ENCODE measurements around the gene COPS8.

COPS8 gene

DNA sequence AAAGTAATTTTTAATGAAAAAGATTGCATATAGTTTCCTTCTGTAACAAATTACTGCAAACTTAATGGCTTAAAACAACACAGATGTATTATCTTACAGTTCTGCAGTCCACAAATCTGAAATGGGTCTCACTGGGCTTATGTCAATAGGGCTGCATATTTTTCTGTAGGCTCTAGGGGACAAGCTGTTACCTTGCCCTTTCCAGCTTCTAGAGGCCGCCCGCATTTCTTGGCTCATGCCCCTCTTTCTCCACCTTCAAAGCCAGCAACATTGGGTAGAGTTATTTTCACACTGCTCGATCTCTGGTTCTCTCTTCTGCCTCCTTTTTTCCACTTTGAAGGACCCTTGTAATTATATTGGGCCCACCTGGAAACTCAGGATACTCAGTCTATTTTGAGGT lies 16.7 kb downstream of the COPS8 start:
- no peak for DNase-seq

DNA sequence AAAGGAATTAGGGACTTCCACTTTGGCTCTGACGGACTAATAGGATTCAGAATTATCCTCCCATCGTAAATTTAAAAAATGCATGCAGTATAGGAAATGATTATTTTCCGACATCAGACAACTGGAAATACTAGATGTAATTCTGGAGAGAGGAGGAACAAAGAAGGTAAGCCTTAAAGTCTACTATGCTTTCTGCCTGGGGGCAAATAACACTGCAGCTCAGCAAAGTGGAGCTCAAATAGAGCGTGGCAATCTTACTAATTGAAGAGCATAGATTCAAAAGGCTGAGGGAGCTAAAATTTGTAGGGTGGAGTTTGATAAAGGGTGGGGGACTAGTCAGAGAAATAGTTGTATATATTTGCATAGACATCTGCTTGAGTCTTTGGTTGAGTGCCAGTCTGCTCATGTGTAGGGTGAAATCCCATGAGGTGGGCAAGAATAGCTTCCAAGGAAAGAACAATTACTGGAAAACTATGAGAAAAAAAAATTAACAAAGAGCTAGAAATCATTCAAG lies 23.8 kb downstream of the COPS8 start:
- no peak for DNase-seq

DNA sequence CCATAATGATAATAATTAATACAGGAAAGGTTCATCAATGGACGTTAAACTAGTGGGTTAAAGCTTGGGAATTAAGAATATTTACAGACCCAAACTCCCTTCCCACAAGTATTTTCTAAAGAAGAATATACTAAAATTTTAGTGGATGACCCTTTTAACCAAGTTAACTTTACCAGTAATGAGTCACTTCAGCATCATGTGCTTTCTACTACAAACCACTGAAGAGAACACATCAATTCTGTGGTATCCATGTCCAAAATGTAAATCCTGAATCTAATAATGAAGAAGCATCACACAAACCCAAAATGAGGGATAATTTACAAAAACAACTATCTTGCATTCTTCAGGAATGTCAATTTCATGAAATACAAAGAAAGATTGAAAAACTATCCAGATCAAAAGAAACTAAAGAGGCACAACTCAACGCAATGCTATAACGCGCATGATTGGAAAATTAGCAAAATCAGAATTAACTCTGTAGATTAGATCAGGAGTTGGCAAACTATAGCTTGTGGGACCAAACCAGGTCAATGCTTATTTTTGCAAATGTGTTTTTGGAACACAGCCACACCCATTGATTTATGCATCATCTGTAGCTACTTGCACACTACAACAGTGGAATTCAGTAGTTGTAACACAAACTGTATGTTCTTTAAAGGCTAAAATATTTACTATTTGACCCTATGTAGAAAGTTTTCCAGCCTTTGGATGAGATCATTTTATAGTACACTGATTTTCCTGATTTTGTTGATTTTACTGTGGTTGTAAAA lies 27.5 kb downstream of the COPS8 start:
- DNase-seq: no peak

DNA sequence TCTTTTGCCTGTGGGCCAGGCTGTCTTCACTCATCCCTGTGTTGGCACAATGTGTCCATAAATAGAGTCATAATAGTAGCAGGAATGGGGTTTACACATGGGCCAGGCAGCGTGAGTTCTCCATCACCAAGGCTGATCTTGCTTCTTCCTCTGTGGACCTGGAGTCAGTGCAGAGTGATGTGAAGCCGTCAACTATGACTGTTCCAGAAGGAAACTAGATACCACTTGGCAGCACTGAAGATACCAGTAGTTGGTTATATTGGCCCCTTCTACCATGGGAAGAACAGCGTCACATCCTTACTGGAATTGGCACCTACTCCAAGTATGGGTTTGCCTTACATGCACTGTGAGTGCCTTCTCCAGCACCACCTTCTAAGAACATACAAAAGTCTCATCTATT lies 30.2 kb downstream of the COPS8 start:
- DNase-seq: no peak

DNA sequence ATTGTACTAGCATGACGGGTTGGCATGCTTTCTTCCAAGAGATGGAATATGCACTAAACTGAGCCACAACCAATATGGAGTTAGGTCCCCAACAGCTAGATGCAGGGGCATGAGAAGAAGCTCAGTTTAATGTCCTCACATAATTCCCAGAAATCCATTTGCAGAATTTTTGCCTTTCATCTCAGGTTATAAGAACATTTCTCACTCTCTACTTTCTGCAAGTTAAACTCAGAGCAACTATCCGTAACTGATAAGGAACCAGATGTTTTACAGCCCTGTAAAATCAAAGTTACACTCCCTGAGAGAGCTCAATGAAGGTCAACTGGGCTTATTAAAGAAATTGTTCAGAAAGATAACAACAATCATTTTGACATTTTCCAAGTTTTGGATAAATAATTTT lies 30.7 kb downstream of the COPS8 start:
- no peak for DNase-seq

DNA sequence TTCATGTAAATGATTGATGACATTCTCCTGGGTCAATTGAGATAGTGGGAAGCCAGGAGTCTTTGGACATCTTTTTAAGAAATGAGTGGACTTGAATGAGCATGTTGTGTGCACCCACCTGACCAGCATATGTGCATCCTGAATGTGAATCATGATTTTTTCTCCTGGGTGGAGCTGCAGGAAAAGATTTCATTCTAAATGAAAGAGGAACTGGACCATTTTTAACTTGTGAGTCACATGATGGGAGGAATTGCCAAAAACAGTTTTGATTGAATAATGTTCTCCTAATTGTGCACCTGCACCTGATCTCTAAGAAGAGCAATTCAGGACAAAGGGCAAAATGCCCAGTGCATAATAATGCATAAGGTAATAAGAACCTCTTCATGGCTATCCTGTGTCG lies 32.3 kb downstream of the COPS8 start:
- DNase-seq: no peak

DNA sequence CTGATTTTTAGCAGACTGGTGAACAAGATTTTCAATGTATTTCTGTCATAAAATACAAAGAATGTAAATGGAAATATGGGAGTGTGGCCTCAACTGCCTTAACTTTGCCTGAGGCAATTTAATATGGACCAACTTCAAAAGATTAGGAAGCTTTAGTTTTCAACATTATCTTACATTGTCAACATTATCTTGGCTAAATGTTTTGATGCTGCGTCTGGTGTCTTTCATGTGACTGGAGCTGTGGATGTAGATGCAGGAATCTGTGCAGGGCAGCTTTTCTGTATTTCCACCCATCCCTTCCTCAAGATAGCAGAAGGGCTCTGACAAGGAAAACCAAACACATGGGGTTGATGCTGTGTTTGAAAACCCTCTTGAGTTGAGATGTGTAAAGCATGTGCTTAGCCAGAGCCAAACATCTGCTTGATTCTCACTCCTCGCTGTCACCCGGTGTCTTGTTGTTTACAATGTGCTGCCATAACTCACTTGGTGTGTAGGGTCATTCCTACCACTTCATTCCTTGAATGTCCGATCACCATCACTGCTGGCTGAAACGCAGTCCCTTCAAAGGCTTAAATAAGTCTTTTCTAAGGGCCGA lies 33.0 kb downstream of the COPS8 start:
- no peak for DNase-seq

DNA sequence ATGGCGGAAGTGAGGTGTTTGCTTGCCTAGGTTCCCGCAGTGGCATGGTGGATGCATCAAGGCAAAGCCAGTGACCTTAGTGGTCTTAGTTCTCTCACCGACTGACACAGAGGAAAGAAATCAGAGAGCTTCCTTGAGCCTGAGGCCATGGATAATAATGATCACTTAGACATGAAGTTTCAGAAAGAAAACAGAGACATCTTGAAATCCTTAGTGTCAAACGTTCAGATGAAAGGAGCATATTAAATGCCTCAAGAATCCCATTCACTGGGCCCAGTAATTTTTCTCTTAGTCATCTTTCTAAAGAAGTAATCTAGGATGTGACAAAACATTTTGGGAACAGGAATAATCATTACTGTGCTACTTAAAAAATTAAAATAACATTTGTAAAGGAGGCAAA lies 35.2 kb downstream of the COPS8 start:
- no peak for DNase-seq

DNA sequence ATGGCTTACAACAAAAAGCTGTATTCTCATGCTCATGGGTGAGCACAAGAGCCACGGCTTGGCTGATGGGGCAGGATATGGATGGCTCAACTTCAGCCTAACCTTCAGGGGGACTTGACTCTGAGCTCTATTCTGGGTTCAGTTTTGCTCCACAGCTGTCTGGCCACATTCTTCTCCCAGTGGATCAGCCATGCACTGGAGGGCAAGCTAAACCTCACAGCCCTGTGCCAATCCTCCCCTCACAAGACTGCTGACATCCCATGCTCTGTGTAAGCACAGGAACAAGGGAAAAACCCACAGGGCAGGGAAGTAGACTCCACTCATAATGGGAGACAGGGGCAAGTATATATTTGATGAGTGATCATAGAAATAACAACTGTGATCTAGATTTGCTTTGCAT lies 35.6 kb downstream of the COPS8 start:
- no peak for DNase-seq

DNA sequence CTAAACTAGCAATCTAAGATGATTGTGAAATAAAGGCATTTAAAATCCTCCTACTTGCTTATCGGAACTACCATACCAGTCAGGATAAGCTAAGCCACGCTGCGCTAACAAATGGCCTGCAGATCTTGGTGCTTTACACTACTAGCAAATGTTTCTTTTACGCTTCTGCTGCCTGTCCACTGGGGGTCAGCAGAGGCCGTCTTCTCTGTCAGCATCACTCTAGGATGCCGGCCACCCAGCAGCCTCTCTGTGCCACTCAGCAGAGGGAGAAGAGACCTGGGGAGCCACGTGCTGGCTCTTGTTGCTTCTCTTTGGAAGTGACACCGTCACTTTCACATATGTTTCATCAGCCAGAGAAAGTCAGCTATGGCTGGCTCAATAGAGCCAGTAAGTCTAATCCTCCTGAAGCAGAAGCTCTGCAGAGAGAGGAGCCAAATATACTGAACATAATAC lies 36.6 kb downstream of the COPS8 start:
- peak; percentile 40 for DNase-seq

DNA sequence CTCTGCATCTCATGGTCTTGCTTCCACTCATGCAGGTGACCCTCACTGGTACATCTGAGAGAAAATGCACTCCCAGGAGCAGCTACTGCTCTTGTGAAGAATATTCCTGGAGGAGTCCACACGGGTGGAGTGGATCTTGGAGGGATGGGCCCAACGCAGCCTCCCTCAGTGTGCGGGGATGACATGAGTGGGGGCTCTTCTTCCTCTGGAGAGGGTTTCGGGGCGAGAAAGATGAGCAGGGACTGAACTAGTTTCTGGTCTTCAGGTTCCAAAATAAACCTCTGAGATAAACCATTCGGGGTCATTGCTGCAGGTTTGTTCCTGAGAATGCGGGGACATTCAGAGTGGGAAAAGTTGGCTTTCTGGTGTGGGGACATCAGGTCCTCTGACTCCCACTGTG lies 39.1 kb downstream of the COPS8 start:
- no peak for DNase-seq

DNA sequence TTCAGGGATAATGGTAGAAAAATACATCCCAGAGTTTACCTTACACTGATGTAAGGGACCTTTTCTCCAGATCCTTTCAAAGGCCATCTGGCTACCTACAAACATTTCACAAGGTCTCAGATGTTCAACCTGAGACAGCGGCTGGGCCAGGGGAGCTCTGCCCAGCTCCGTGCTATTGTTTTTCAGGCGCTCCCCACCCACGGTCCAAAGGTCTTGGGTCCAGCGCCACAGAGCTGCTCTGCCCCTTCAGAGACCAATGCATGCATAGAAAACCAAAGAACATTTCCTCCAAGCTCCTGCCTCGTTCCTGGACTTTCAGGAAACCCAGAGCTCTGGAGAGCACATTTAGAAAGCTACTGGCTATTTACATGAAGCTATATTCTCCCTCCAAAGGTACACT lies 40.3 kb downstream of the COPS8 start:
- DNase-seq: no peak

DNA sequence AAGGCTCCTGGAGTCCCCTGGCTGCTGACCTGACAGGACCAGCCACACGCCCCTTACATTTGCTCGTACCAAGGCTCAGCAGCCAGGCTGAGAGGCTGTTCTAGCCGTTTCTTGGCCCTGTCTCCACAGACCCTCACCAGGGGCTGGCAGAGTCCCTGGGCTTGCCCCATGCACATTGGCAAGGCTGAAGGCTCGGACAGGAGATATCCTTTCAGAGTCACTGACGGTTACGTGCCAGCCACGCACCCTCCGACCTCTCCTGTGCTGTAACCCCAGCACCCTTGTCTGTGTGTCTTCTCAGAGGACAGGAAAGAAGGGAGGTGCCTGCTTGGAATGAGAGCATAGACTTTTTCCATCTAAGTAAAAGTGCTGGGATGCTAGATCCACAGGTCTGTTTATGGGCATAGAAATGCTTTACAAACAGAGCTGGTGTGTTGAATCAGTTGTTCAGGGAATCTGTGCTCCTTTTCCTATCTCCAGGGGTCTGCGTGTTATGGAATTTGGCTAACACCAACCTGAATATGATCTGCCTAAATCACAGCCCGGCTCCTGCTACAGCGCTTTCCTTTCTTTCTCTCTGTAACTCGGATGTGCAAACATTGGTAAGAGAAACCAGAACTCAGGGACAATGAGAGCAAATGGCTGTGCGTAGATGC lies 41.0 kb downstream of the COPS8 start:
- no peak for DNase-seq

DNA sequence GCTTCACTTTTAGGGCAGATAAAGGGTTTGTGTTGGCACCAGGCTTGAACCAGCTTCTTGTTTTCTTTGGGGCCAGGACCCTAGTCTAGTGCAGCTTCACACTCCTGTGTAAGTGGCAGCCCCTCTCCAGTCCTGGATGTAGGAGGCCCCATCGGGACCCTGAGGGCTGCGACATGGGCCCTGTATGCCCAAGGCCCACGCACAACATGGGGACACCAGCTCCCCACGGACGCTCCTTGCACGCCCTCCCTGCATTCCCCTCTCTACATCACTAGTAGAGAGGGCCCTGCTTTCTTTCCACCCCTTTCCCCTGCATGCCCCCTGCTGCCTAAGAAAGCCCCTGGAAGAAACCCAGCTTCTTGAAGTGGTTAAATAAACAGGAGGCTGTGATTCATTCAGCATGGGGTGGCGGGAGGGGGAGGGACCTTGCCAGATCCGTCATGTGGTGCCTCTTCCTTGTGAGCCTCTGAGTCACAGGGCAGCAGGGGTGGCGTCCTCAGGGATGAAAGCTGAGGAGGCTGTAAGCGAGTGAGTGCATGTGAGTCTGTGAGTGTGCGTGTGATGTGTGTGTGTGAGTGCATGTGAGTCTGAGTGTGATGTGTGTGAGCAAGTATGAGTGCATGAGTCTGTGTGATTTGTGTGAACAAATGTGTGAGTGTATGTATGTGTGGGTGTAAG lies 42.5 kb downstream of the COPS8 start:
- DNase-seq: no peak

DNA sequence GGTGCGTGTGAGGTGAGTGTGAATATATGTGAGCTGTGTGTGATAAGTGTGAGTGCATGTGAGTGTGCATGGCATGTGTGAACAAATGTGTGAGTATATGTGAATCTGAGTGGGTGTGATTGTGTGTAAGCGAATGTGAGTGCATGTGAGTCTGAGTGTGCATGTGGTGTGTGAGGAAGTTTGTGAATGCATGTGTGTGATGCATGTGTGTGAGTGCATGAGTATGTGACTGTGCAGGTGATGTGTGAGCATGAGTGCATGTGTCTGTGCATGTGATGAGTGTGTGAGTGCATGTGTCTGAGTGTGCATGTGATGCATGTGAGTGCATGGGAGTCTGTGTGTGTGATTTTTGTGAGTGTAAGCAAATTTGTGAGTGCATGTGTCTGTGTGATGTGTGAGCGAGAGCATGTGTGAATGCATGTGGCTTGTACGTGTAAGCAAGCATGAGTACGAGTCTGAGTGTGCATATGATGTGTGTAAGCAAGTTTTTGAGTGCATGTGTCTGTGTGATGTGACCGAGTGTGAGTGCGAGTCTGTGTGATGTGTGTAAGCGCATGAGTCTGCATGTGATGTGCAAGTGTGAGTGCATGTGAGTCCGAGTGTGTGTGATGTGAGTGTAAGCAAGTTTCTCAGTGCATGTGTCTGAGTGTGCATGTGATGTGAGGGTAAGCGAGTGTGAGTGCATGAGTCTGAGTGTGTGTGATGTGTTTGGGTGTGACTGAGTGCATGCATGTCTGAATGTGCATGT lies 43.3 kb downstream of the COPS8 start:
- DNase-seq: no peak

DNA sequence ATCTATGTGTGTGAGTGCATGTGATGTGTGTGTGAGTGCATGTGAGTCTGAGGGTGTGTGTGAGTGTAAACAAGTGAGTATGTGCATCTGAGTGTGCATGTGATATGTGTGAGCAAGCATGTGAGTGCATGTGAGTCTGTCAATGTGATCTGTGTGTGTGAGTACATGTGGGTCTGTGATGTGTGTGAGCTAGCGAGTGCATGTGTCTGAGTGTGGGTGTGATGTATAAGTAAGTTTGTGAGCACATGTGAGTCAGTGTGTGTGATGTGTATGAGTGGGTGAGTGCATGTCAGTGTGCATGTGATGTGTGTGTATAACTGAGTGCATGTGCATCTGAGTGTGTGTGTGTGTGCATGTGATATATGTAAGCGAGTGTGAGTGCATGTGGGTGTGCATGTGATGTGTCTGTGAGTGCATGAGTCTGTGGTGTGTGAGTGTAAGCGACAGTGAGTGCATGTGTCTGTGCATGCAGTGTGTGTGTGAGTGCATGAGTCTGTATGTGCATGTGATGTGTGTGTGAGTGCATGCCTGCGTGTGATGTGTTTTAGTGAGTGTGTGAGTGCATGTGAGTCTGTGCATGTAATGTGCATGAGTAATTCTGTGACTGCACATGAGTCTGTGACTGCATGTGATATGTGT lies 44.1 kb downstream of the COPS8 start:
- no peak for DNase-seq

DNA sequence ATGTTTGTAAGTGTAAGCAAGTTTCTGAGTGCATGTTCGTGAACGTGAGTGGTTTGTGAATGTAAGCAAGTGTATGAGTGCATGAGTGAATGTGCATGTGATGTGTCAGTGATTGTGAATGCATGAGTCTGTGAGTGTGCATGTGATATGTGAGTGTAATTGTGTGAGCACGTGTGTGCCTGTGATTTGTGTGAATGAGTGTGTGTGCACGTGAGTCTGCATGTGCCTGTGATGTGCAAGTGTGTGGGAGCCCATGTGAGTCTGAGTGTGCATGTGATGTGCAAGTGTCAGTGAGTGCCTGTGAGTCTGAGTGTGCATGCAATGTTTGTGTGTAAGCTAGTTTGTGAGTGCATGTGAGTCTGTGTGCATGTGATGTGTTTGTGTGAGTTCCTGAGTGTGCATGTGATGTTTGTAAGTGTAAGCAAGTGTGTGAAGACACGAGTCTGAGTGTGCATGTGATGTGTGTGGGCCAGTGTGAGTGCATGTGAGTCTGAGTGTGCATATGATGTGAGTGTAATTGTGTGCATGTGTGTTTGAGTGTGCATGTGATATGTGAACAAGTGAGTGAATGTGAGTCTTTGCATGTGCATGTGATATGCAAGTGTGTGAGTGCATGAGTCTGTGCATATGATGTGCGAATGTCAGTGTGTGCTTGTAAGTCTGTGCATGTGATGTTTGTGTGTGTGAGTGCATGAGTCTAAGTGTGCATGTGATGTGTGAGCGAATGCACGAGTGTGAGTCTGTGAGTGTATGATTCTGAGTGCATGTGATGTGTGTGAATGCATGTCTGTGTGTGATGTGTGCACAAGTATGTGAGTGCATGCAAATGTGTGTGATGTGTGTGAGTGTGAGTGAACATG lies 45.1 kb downstream of the COPS8 start:
- no peak for DNase-seq

DNA sequence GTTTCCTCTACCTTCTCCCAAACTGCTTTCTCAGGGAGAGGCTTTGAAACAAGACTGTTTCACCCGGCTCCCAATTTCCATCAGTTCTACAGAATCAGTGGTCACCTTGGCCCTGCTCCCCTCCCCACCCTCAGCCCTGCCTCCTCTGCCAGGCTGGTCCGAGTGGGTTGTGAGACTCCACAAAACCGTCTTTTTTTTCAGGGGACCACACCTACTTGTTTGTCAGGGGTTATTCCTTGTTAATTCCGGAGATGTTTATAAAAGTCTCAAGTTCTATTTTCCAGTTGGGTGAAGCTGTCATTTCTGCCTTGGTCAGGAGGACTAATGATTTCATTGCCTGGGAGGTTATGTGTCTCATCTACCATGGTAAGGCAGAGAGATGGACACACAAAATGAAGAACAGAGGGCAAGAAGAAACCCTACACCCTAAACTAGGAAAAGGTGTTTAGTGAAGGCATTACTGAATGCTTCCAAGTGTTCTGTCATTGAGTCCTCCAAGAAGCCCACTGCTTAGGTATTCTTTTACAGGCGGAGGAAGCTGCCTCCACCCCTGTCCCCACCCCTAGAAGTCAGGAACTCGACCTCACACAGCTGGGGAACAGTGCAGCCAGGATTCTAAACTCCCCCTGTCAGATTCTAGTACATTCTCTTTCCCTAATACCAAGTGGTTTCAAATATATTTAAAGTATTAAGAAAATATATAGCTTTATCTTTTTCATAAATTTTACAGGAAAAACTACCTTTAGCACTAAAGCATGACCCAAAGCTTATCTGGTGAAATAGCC lies 46.3 kb downstream of the COPS8 start:
- DNase-seq: no peak

DNA sequence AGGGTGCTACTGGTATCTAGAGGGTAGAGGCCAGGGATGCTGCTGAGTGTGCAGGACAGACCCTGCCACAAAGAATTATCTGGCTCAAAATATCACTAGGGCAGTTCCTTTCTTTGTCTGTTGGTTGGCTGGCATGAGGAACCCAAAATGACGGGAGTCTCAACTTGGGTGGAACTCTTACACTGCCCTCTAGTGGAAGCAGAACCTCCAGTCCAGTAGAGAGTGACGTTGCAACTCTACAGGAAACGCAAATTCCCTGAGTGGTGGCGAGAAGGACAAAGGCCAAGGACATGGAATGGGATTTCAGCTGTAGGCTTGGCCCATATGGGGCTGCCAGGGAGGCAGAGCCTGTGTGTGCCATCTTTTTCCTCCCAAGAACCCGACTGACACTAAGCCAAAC lies 47.1 kb downstream of the COPS8 start:
- DNase-seq: no peak
